HUES48 (cell line): ENCODE measurements around the gene RPS6KB2.

ENCODE experiments used
- H3K27ac ChIP-seq: one replicate; pipeline ENCODE4 v1.7.0; 2013; ENCODE audit warnings: low read depth, low read length, inconsistent platforms
- H3K27me3 ChIP-seq: 2 replicates; pipeline ENCODE4 v1.6.1; 2013; ENCODE audit warnings: mild to moderate bottlenecking, low read length; ENCODE audit not compliant: control insufficient read depth, insufficient read depth
- H3K36me3 ChIP-seq: 2 replicates; pipeline ENCODE4 v1.6.1; 2013; ENCODE audit warnings: low read length; ENCODE audit not compliant: control insufficient read depth, insufficient read depth
- H3K4me1 ChIP-seq: 2 replicates; pipeline ENCODE4 v1.6.1; 2013; ENCODE audit warnings: mild to moderate bottlenecking, low read length; ENCODE audit not compliant: control insufficient read depth, insufficient read depth
- H3K4me3 ChIP-seq: 2 replicates; pipeline ENCODE4 v1.5.1; 2013; ENCODE audit warnings: mild to moderate bottlenecking, low read depth, low read length
- H3K9ac ChIP-seq: 2 replicates; pipeline ENCODE4 v1.6.1; 2013; ENCODE audit warnings: mild to moderate bottlenecking, low read depth, low read length, moderate library complexity
- H3K9me3 ChIP-seq: 2 replicates; pipeline ENCODE4 v1.6.1; 2013; ENCODE audit warnings: low read length; ENCODE audit not compliant: control insufficient read depth, insufficient read depth

Gene RPS6KB2

GRCh38 chr11:67413266-67413849 lies 14.9 kb upstream of the RPS6KB2 start:
- Histone ChIP-seq H3K4me3 (no peak overlapping the region), H3K9me3 (no peaks in the 10 kb centered on the region), H3K36me3 (no peaks in the 10 kb centered on the region), H3K9ac (no peak overlapping the region), H3K27me3 (peaks cover 7% of the 10 kb centered on the region), H3K4me1 (peaks cover 13% of the 10 kb centered on the region), H3K27ac (no peak overlapping the region)

GRCh38 chr11:67415501-67416304 lies 12.6 kb upstream of the RPS6KB2 start, which contains the start of gene CARNS1:
CARNS1 (plus strand) TSS chr11:67415678; CDS start chr11:67416200, 522 bp downstream.
- Histone ChIP-seq H3K9ac (no peak within 1 kb of the TSS), H3K27ac (no peak within 1 kb of the TSS), H3K9me3 (no peaks in the 10 kb centered on the region), H3K4me3 (peak within 1 kb of the TSS; percentile 65), H3K4me1 (peaks cover 4% of the 10 kb centered on the region; the same call in 1 of the 2 replicates), H3K36me3 (no peaks in the 10 kb centered on the region), H3K27me3 (peaks cover 7% of the 10 kb centered on the region)

- Histone ChIP-seq H3K9ac (no peak overlapping the region), H3K4me3 (no peak overlapping the region), H3K36me3 (no peaks in the 10 kb centered on the region), H3K27me3 (peaks cover 7% of the 10 kb centered on the region), H3K27ac (no peak overlapping the region), H3K4me1 (peaks cover 4% of the 10 kb centered on the region; the same call in 1 of the 2 replicates), H3K9me3 (no peaks in the 10 kb centered on the region)
Measured at GRCh38 chr11:67416416-67417335, 11.6 kb upstream of the RPS6KB2 start.

GRCh38 chr11:67417425-67417824 lies 10.9 kb upstream of the RPS6KB2 start:
- no peak overlapping the region for H3K9ac ChIP-seq
- peaks cover 4% of the 10 kb centered on the region; the same call in 1 of the 2 replicates for H3K4me1 ChIP-seq
- H3K27ac ChIP-seq: no peak overlapping the region
- H3K9me3 ChIP-seq: no peaks in the 10 kb centered on the region
- peaks cover 7% of the 10 kb centered on the region; the same call in 1 of the 2 replicates for H3K27me3 ChIP-seq
- H3K4me3 ChIP-seq: no peak overlapping the region
- H3K36me3 ChIP-seq: no peaks in the 10 kb centered on the region

- H3K4me1 ChIP-seq: peaks cover 4% of the 10 kb centered on the region; the same call in 1 of the 2 replicates
Measured at GRCh38 chr11:67418476-67419281, 9.6 kb upstream of the RPS6KB2 start.

GRCh38 chr11:67419325-67420049 lies 8.8 kb upstream of the RPS6KB2 start:
- peaks cover 4% of the 10 kb centered on the region; the same call in 1 of the 2 replicates for H3K4me1 ChIP-seq
- H3K9ac ChIP-seq: no peak overlapping the region
- H3K4me3 ChIP-seq: no peak overlapping the region
- no peaks in the 10 kb centered on the region for H3K36me3 ChIP-seq
- H3K9me3 ChIP-seq: no peaks in the 10 kb centered on the region
- peaks cover 5% of the 10 kb centered on the region; the same call in 1 of the 2 replicates for H3K27me3 ChIP-seq
- no peak overlapping the region for H3K27ac ChIP-seq

More at GRCh38 chr11:67418476-67419281, 9.6 kb upstream of the RPS6KB2 start:
- peaks cover 7% of the 10 kb centered on the region; the same call in 1 of the 2 replicates for H3K27me3 ChIP-seq
- no peaks in the 10 kb centered on the region for H3K9me3 ChIP-seq
- H3K9ac ChIP-seq: no peak overlapping the region
- H3K36me3 ChIP-seq: no peaks in the 10 kb centered on the region
- H3K27ac ChIP-seq: no peak overlapping the region
- H3K4me3 ChIP-seq: no peak overlapping the region

GRCh38 chr11:67420147-67420645 lies 8.1 kb upstream of the RPS6KB2 start:
- no peaks in the 10 kb centered on the region; the same call in 1 of the 2 replicates for H3K27me3 ChIP-seq
- no peaks in the 10 kb centered on the region for H3K36me3 ChIP-seq
- H3K9ac ChIP-seq: no peak overlapping the region
- H3K4me3 ChIP-seq: peak overlapping the region; percentile 65; the same call in 1 of the 2 replicates
- H3K9me3 ChIP-seq: no peaks in the 10 kb centered on the region
- peaks cover 4% of the 10 kb centered on the region; the same call in 1 of the 2 replicates for H3K4me1 ChIP-seq
- no peak overlapping the region for H3K27ac ChIP-seq

- Histone ChIP-seq H3K9me3 (no peaks in the 10 kb centered on the region), H3K36me3 (no peaks in the 10 kb centered on the region), H3K4me1 (peaks cover 4% of the 10 kb centered on the region; the same call in 1 of the 2 replicates), H3K27ac (peak overlapping the region; percentile 56), H3K9ac (peak overlapping the region; percentile 54; the same call in 1 of the 2 replicates), H3K27me3 (no peaks in the 10 kb centered on the region; the same call in 1 of the 2 replicates), H3K4me3 (peak overlapping the region; percentile 65)
Measured at GRCh38 chr11:67420646-67421429, 7.5 kb upstream of the RPS6KB2 start.
